Measurements from ENCODE around the gene GSTT2.

GSTT2 gene

GRCh38 chr22:24002851-24003250, 22.9 kb downstream of the GSTT2 start:
- no peak overlapping the region for H3K4me3 ChIP-seq (ENCODE audit: control insufficient read depth, low read depth, low read length)
- TF ChIP-seq, protein P1, sequence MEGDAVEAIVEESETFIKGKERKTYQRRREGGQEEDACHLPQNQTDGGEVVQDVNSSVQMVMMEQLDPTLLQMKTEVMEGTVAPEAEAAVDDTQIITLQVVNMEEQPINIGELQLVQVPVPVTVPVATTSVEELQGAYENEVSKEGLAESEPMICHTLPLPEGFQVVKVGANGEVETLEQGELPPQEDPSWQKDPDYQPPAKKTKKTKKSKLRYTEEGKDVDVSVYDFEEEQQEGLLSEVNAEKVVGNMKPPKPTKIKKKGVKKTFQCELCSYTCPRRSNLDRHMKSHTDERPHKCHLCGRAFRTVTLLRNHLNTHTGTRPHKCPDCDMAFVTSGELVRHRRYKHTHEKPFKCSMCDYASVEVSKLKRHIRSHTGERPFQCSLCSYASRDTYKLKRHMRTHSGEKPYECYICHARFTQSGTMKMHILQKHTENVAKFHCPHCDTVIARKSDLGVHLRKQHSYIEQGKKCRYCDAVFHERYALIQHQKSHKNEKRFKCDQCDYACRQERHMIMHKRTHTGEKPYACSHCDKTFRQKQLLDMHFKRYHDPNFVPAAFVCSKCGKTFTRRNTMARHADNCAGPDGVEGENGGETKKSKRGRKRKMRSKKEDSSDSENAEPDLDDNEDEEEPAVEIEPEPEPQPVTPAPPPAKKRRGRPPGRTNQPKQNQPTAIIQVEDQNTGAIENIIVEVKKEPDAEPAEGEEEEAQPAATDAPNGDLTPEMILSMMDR (IDR thresholded peaks at IDR 0.05; ENCODE audit: control insufficient read depth, insufficient read depth, low read depth, low read length, missing control alignments) = no peak
- no peak for DNase-seq (ENCODE audit: low read depth)

GRCh38 chr22:24003887-24004286, 24.0 kb downstream of the GSTT2 start:
- DNase-seq (ENCODE audit: low read depth) = no peak
- H3K4me3 ChIP-seq (ENCODE audit: control insufficient read depth, low read depth, low read length) = no peak overlapping the region
- TF ChIP-seq, protein P1 (IDR thresholded peaks at IDR 0.05; ENCODE audit: control insufficient read depth, insufficient read depth, low read depth, low read length, missing control alignments) = no peak

GRCh38 chr22:24005201-24005600, 25.3 kb downstream of the GSTT2 start, which contains the start of gene GSTT4:
Gene GSTT4 (minus strand): TSS chr22:24005453. CDS start chr22:24005356, 97 bp downstream.
- no peak for DNase-seq (ENCODE audit: low read depth)
- TF ChIP-seq, protein P1 (IDR thresholded peaks at IDR 0.05; ENCODE audit: control insufficient read depth, insufficient read depth, low read depth, low read length, missing control alignments) = no peak
- H3K4me3 ChIP-seq (ENCODE audit: control insufficient read depth, low read depth, low read length) = no peak within 1 kb of the TSS

- no peak for DNase-seq (ENCODE audit: low read depth)
- TF ChIP-seq, protein P1 (IDR thresholded peaks at IDR 0.05; ENCODE audit: control insufficient read depth, insufficient read depth, low read depth, low read length, missing control alignments) = no peak
- no peak overlapping the region for H3K4me3 ChIP-seq (ENCODE audit: control insufficient read depth, low read depth, low read length)
Measured at GRCh38 chr22:24006207-24006913, 26.4 kb downstream of the GSTT2 start.

- TF ChIP-seq, protein P1 (IDR thresholded peaks at IDR 0.05; ENCODE audit: control insufficient read depth, insufficient read depth, low read depth, low read length, missing control alignments) = no peak
- DNase-seq (ENCODE audit: low read depth) = no peak
- H3K4me3 ChIP-seq (ENCODE audit: control insufficient read depth, low read depth, low read length) = no peak overlapping the region
Measured at GRCh38 chr22:24006914-24007214, 26.9 kb downstream of the GSTT2 start.

DNA sequence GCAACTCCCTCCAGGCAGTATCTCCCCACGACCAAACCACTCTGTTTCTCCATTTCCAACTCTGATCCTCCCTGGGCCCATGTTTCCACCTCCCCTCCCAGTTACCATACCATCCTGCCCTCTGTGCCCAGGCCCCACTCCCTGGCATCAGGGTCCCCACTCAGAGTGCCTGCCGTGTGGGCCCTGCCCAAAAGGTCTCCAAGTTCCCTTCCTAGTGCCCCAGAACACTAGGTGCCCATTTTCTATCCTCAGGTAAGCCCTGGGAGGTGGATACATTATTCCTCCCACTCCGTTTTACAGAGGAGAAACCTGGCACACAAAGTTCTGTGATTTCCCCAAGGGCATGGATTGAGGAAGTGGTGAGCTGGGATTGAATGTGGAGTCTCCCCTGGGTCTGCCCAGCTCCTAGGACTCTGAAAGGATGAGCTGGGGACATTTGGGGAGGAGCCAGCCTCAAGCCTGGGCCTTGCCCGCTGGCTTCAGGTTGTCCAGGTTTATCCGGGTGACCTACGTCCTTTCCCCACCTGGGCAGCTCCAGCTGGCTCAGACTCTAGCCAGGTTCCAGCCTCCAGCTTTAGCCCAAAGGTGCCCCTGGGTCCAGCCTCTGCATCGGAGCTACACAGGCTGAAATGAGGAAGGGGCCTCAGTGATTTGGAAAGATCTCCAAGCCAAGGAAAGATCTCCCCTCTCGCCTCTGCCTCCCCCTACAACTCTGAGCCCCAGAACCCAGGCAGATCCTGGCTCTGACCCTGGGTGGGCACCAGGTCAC, 27.5 kb downstream of the GSTT2 start:
- TF ChIP-seq, protein P1 (IDR thresholded peaks at IDR 0.05; ENCODE audit: control insufficient read depth, insufficient read depth, low read depth, low read length, missing control alignments) = no peak
- H3K4me3 ChIP-seq (ENCODE audit: control insufficient read depth, low read depth, low read length) = no peak overlapping the region
- DNase-seq (ENCODE audit: low read depth) = no peak
